SK-N-SH treated with all-trans-retinoic acid at 6 μM for 48 hours (cell line): ENCODE measurements around the gene GRAMD4.

Source experiments
- ATAC-seq: fragments of 200-7000 bp; cut with Tn5 transposase; 3 replicates; pipeline ENCODE4 v1.9.1; 2020; ENCODE audit warnings: mild to moderate bottlenecking, moderate library complexity
- ARNTL ChIP-seq: fragments of 450-650 bp; formaldehyde crosslinking; IDR thresholded peaks from 2 replicates; pipeline ENCODE4 v1.5.0; 2020; ENCODE audit warnings: low read depth, mild to moderate bottlenecking, moderate library complexity, borderline replicate concordance
- BACH2 ChIP-seq: fragments of 250-450 bp; sonication (Bioruptor Pico); IDR thresholded peaks from 2 replicates; pipeline ENCODE4 v1.9.0; 2021; ENCODE audit warnings: mild to moderate bottlenecking, borderline replicate concordance
- CREB5 ChIP-seq: fragments of 250-450 bp; sonication (Bioruptor Pico); IDR thresholded peaks from 2 replicates; pipeline ENCODE4 v1.5.1; 2020; ENCODE audit warnings: low read depth, mild to moderate bottlenecking, moderate library complexity
- CSDC2 ChIP-seq: fragments of 250-450 bp; sonication (Bioruptor Pico); IDR thresholded peaks from 2 replicates; pipeline ENCODE4 v1.5.0; 2020; ENCODE audit warnings: mild to moderate bottlenecking, moderate library complexity
- CSRNP3 ChIP-seq: fragments of 250-450 bp; sonication (Bioruptor Pico); IDR thresholded peaks from 2 replicates; pipeline ENCODE4 v1.5.1; 2021; ENCODE audit warnings: mild to moderate bottlenecking, moderate library complexity
- ESRRG ChIP-seq: fragments of 250-450 bp; sonication (Bioruptor Pico); IDR thresholded peaks from 2 replicates; pipeline ENCODE4 v1.6.1; 2021; ENCODE audit warnings: mild to moderate bottlenecking
- GLIS3 ChIP-seq: fragments of 250-450 bp; sonication (Bioruptor Pico); IDR thresholded peaks from 2 replicates; pipeline ENCODE4 v1.5.0; 2020; ENCODE audit warnings: mild to moderate bottlenecking, moderate library complexity
- ISL1 ChIP-seq: fragments of 250-450 bp; sonication (Bioruptor Pico); IDR thresholded peaks from 2 replicates; pipeline ENCODE4 v2.1.2; 2022; ENCODE audit warnings: mild to moderate bottlenecking, moderate library complexity
- OSR1 ChIP-seq: fragments of 250-450 bp; sonication (Bioruptor Pico); IDR thresholded peaks from 2 replicates; pipeline ENCODE4 v1.8.0; 2022; ENCODE audit warnings: moderate library complexity, mild to moderate bottlenecking, inconsistent platforms
- RARB ChIP-seq: fragments of 250-450 bp; sonication (Bioruptor Pico); IDR thresholded peaks from 2 replicates; pipeline ENCODE4 v1.8.0; 2021; ENCODE audit warnings: mild to moderate bottlenecking, moderate library complexity
- SNAI2 ChIP-seq: fragments of 250-450 bp; sonication (Bioruptor Pico); IDR thresholded peaks from 2 replicates; pipeline ENCODE4 v1.5.0; 2020; ENCODE audit warnings: mild to moderate bottlenecking, moderate library complexity
- TCF4 ChIP-seq: fragments of 250-450 bp; sonication (Bioruptor Pico); IDR thresholded peaks from 2 replicates; pipeline ENCODE4 v1.8.0; 2021; ENCODE audit warnings: mild to moderate bottlenecking, moderate library complexity, borderline replicate concordance
- TOX ChIP-seq: fragments of 250-450 bp; sonication (Bioruptor Pico); IDR thresholded peaks from 2 replicates; pipeline ENCODE4 v1.8.0; 2021; ENCODE audit warnings: mild to moderate bottlenecking, moderate library complexity, borderline replicate concordance
- TSHZ2 ChIP-seq: fragments of 250-450 bp; sonication (Bioruptor Pico); IDR thresholded peaks from 2 replicates; pipeline ENCODE4 v1.5.0; 2020; ENCODE audit warnings: mild to moderate bottlenecking, moderate library complexity
- ZC3H10 ChIP-seq: fragments of 250-450 bp; sonication (Bioruptor Pico); IDR thresholded peaks from 2 replicates; pipeline ENCODE4 v1.5.1; 2021; ENCODE audit warnings: mild to moderate bottlenecking, moderate library complexity
- ZFP3 ChIP-seq: fragments of 250-450 bp; sonication (Bioruptor Pico); IDR thresholded peaks from 2 replicates; pipeline ENCODE4 v1.5.0; 2020; ENCODE audit warnings: mild to moderate bottlenecking, moderate library complexity
- ZFP30 ChIP-seq: fragments of 450-650 bp; formaldehyde crosslinking; IDR thresholded peaks from 2 replicates; pipeline ENCODE4 v1.5.0; 2022; ENCODE audit warnings: mild to moderate bottlenecking, moderate library complexity
- ZNF565 ChIP-seq: fragments of 450-650 bp; formaldehyde crosslinking; conservative IDR thresholded peaks from 2 replicates; pipeline ENCODE4 v1.5.0; 2020; ENCODE audit warnings: low read depth, mild to moderate bottlenecking, moderate library complexity
- ZNF8 ChIP-seq: fragments of 450-650 bp; formaldehyde crosslinking; IDR thresholded peaks from 2 replicates; pipeline ENCODE4 v1.5.0; 2020; ENCODE audit warnings: mild to moderate bottlenecking, moderate library complexity
- TF ChIP-seq, protein P1 (sequence below): fragments of 250-450 bp; sonication (Bioruptor Pico); IDR thresholded peaks from 2 replicates; pipeline ENCODE4 v1.8.0; 2020; ENCODE audit warnings: mild to moderate bottlenecking, moderate library complexity, borderline replicate concordance

Gene GRAMD4

DNA sequence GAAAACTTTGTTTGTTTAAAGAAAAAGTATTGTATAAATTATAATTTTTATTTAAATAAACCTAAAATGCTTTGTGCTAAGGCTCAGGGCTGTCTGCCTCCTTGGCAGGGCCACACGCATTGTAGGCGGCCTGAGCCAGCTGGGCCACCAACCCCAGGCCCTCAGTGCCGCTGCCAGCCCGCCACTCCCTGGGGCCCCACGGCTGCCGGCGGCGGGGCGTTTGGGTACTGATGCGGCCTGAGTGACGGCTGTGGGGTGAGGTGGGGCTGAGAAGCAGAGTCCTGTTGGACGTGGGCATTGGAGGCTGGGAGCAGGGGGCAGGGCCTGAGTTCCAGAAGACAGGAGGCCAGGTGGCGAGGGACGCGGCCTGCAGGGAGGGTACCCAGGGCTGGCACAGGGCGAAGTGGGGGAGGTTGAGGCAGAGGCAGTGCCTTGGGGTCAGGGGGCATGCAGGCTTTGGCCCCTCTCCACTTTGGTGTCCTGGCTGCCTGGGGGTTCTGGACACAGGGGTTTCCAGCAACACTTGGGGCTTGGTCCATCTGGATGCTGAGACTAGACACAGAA, 59.6 kb downstream of the GRAMD4 start:
- TF ChIP-seq OSR1 (no peak), ZFP3 (CRISPR knock-in tag) (no peak), CREB5 (CRISPR knock-in tag) (no peak), ARNTL (CRISPR knock-in tag) (no peak)
- ATAC-seq, result no peak

GRCh38 chr22:46681010-46681409, 60.8 kb downstream of the GRAMD4 start:
- TF ChIP-seq ZC3H10 (CRISPR knock-in tag) (no peak), ZNF8 (CRISPR knock-in tag) (no peak), ZFP30 (CRISPR knock-in tag) (no peak), ARNTL (CRISPR knock-in tag) (no peak), CSDC2 (no peak), ISL1 (CRISPR knock-in tag) (no peak), TOX (no peak), BACH2 (CRISPR knock-in tag) (no peak), CREB5 (CRISPR knock-in tag) (no peak), ZNF565 (CRISPR knock-in tag) (no peak), SNAI2 (CRISPR knock-in tag) (no peak), RARB (CRISPR knock-in tag) (no peak), ESRRG (CRISPR knock-in tag) (no peak), OSR1 (no peak), CSRNP3 (CRISPR knock-in tag) (no peak), GLIS3 (CRISPR knock-in tag) (no peak), TSHZ2 (CRISPR knock-in tag) (no peak), TCF4 (no peak)
- TF ChIP-seq, protein P1, sequence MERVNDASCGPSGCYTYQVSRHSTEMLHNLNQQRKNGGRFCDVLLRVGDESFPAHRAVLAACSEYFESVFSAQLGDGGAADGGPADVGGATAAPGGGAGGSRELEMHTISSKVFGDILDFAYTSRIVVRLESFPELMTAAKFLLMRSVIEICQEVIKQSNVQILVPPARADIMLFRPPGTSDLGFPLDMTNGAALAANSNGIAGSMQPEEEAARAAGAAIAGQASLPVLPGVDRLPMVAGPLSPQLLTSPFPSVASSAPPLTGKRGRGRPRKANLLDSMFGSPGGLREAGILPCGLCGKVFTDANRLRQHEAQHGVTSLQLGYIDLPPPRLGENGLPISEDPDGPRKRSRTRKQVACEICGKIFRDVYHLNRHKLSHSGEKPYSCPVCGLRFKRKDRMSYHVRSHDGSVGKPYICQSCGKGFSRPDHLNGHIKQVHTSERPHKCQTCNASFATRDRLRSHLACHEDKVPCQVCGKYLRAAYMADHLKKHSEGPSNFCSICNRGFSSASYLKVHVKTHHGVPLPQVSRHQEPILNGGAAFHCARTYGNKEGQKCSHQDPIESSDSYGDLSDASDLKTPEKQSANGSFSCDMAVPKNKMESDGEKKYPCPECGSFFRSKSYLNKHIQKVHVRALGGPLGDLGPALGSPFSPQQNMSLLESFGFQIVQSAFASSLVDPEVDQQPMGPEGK (CRISPR knock-in tag), result no peak
- TF ChIP-seq, all 23 proteins: peak for 0
- ATAC-seq, result peak; percentile 60

- ATAC-seq, result peak; percentile 14; the same call in 1 of the 3 replicates
Observed at GRCh38 chr22:46682011-46682731, 62.0 kb downstream of the GRAMD4 start.

More at GRCh38 chr22:46682011-46682731, 62.0 kb downstream of the GRAMD4 start:
- TF ChIP-seq ARNTL (CRISPR knock-in tag) (no peak), CSRNP3 (CRISPR knock-in tag) (no peak)
